Left ventricle myocardium superior (tissue), 1 donor: Measurements from ENCODE around the gene RHBDL1. TPM values are rescaled to one million over a fixed set of nuclear protein-coding genes. Genes with fewer than 3 reads are reported as not detected.
A peak's percentile ranks its signal among the peaks of the same experiment; 100 is the strongest.

Experiments used
- ATAC-seq: fragments of 200-7000 bp; cut with Tn5 transposase; one replicate; pipeline ENCODE4 v1.9.1; 2020; ENCODE audit warnings: mild to moderate bottlenecking, moderate library complexity
- DNase-seq: peaks from one replicate; pipeline ENCODE4 v3.0.0-alpha.2; 2020
- intact Hi-C: fragments of 100-400 bp; cut with micrococcal nuclease; formaldehyde crosslinking; loops from one replicate; pipeline ENCODE4 v1.11.0; 2022
- total RNA-seq: library from RNA; stranded (reverse); fragmentation: NEBNext Ultra II Directional; extraction: Animal tissue kit (Norgen Biotek cat#: 25700); gene quantifications from one replicate; pipeline ENCODE4 v1.2.1, GENCODE V29; 2021
- donor health status: DM: no; HTN: yes; CAD: no; lungs with severe emphysema.

Gene RHBDL1
- total RNA-seq, 1 donor from 2014 or later, result 1.9 TPM

- intact Hi-C loops, result no loop called here
- ATAC-seq (no peak), DNase-seq (peak; percentile 46)
Measured at GRCh38 chr16:635573-636205, 39.8 kb upstream of the RHBDL1 start.

DNA sequence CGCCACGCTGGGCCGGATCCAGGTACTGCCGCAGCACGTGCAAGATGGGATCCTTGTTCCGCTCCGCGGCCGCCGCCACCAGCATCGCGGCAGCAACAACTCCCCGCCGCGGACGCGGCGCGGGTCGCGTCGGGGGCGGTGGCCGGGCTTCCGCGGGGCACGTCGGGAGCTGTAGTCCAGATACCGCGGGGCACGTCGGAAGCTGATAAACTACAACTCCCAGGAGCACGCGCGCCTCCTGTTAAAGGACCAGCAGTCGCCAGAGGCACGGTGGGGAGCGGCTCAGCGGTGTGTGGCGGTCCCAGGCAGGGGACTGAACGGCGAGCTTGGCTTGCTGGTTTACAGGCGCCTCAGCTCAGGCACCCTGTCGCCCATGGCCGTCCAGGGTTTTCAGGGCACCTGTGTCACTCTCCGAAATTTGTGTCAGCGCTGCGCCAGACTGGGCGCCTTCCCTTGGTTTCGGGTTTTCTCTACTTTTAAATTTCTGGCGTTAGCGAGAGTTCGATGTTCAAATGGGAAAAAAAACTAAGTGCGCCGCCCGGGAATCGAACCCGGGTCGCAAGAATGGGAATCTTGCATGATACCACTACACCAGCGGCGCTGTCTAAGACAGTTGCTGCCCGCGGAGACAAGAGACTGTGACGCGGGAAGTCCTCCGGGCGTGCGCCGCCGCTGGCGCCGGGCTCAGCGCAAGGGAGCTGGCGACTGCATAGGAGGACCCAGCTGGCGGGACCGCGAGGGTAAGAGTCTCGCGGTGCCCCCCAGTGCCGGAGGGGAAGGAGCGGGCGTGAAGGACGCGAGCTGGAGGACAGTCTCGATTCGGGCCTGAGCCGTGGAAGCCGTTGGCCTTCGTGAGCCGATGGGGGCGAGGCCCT is 39.0 kb upstream of the RHBDL1 start, which contains the start of gene METTL26:
TSS of gene METTL26 (minus strand) at position 100 of the 875 bp plus-strand sequence. CDS start at position 85, 15 bp downstream.
- DNase-seq, result peak; percentile 98
- intact Hi-C loops, result no loop called here
- ATAC-seq, result peak; percentile 86

DNA sequence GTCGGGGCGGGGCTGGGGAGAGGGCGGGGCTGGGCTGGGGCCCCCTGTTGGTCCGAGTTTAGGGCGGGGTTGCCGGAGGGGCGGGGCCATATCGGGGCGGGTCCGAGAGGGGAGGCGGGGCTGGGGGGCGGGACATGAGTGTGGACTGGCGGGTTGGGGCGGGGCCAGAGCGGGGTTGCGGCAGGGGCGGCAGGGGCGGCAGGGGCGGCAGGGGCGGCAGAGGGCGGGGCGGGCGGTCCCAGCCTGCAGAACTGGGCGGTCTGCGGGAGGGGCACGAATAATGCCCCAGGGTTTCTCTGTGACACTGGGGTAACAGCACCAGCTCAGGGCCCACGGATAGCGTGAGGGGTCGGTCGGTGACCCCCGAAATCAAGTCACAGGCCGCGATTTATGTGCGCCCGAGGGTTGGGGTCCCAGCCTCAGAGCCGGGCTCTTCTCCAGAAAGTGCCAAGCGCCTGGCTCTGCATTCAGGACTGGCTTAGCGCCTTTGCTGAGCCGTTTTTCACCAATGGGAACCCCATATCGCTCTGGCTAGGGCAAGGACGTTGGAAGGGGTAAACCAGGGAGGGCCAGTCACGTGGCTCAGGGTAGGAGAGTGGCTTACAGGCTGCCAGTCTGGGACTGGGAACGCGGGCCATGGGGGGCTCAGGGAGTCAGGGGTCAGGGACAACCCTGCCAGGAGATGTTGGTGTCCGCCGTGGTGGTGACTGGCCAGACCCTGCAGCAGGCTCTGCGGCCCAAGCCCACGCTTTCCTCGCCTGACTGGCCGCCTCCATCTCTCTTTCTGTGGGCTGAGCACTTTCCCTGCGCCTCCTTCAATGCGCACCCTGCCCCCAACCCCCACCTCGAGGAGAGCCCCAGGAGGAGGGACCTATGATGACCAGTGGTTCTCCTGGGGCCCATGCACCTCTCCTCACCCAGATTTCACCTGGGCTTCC is 38.1 kb upstream of the RHBDL1 start:
- ATAC-seq, result peak; percentile 80
- DNase-seq, result peak; percentile 94
- intact Hi-C loops, result no loop called here

GRCh38 chr16:638034-638543 is 37.4 kb upstream of the RHBDL1 start:
- ATAC-seq (no peak), DNase-seq (peak; percentile 45)

DNA sequence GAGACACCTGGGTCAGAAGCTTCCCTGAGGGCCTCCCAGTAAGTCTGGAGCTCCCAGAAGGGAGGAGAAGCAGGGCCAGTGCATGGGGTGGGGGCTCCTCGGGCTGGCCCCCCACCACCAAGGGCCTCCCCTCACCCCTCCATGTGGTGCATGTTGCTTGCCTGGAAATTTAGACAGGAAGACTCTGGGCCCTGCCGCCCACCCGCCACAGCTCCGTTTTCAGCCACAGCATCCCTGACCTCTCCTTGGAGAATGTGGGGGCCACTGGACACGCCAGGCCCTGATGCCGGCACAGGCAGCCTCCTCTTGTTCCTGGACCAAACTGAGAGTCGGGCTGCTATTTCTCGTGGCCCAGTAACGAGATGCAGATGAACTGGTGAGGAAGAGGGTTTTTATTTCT is 36.6 kb upstream of the RHBDL1 start:
- intact Hi-C loops, result no loop called here
- ATAC-seq (no peak), DNase-seq (no peak)

More at GRCh38 chr16:638034-638543, 37.4 kb upstream of the RHBDL1 start:
- intact Hi-C loops, result no loop called here

- ATAC-seq (no peak), DNase-seq (no peak)
- intact Hi-C loops, result no loop called here
Measured at GRCh38 chr16:640614-641013, 34.9 kb upstream of the RHBDL1 start.

DNA sequence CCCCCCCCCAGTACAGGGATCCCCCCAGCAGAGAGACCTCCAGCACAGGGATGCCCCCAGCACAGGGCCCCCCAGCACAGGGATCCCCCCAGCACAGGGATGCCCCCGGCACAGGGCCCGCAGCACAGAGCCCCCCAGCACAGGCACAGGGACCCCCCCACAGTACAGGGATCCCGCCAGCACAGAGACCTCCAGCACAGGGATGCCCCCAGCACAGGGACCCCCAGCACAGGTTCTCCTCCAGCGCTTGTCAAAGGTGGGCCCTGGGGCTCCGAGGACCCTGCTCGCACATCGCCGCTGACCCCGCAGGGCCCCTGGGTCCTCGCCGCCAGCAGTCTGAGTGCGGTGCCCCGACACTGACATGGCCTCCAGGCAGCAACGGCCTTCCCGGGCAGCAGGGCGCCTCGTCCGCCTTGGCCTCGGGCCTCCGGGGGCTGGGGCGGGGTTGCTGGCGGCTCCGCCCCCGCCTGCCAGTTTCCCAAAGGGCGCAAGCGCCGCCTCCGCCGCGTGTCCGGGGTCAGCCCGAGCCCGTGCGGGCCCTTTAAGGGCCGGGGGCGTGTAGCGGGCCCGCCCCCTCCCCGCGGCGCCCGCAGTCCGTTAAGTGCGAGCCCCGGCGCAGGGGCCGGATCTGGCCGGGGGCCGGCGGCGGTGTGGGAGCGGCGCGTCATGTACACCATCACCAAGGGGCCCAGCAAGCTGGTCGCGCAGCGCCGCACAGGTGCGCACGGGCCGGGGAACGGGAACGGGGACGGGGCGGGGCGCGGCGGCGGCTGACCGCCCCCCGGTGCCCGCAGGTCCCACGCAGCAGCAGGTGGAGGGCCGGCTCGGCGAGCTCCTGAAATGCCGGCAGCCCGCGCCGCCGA is 33.9 kb upstream of the RHBDL1 start, which contains the start of gene MCRIP2:
TSS of gene MCRIP2 (plus strand) at position 503 of the 863 bp plus-strand sequence. CDS start at position 667, 164 bp downstream.
- ATAC-seq (peak; percentile 66), DNase-seq (peak; percentile 96)
- intact Hi-C loops, result no loop called here

- intact Hi-C loops, result no loop called here
- ATAC-seq, result peak; percentile 43
Measured at GRCh38 chr16:642189-643049, 33.1 kb upstream of the RHBDL1 start.

DNA sequence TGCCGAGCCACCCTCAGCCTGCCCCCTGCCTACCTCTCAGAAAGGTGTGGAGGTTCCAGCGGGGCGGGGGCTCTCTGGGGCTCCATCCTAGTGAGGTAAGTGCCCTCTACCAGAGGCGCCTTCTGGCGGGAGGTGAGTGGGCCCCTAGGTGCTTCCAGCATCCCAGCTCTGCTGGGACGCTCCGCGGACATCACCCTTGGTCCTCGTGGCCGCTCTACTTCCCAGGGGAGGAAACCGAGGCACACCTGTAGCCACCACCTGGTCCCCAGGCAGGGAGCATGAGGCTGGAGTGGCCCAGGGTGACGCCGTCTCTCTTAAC is 32.5 kb upstream of the RHBDL1 start:
- no peak for ATAC-seq
- intact Hi-C loops, result no loop called here

More at GRCh38 chr16:642189-643049, 33.1 kb upstream of the RHBDL1 start:
- peak; percentile 84 for DNase-seq

GRCh38 chr16:644556-644955 is 30.9 kb upstream of the RHBDL1 start:
- intact Hi-C loops, result no loop called here

More for the DNA sequence above, 32.5 kb upstream of the RHBDL1 start:
- peak; percentile 51 for DNase-seq

GRCh38 chr16:645852-646678 is 29.4 kb upstream of the RHBDL1 start:
- intact Hi-C loops, result no loop called here
- ATAC-seq (peak; percentile 52), DNase-seq (peak; percentile 88)

More at GRCh38 chr16:644556-644955, 30.9 kb upstream of the RHBDL1 start:
- no peak for ATAC-seq
- DNase-seq, result no peak

- ATAC-seq, result no peak
- intact Hi-C loops, result no loop called here
- DNase-seq, result no peak
Measured at GRCh38 chr16:646679-647172, 28.7 kb upstream of the RHBDL1 start.

- intact Hi-C loops, result no loop called here
- ATAC-seq, result peak; percentile 1
Measured at GRCh38 chr16:647173-647902, 28.1 kb upstream of the RHBDL1 start.

DNA sequence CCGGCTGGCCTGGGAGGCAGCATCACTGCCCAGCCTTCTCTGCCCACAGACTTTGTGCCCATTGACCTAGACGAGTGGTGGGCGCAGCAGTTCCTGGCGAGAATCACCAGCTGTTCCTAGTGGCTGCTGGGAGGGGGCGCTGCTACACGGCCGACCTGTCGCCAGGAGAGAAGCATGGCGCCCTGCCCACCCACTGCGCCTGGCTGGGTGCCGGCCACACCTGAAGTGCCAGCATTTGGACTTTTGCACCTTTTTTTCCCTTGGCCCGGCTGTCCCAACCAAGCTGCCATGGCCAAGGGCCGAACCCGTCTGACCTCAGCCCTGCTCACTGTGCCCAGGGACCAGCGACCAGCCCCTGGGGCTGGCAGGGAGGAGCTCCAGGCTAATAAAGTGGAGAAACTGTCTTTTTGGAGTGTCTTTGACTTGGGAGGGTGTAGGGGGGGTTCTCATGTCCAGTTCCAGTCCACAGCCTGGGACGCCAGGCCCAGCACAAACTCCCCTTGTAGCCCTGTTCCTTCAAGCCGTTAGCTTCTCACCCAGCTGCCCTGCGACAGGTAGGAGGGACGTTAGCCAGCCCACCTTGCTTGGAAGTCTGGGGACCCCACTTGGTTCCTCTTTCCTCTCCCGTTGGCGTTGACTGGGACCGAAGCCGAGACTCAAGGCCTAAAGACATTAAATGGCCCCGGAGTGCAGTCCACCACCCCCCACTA is 27.2 kb upstream of the RHBDL1 start:
- intact Hi-C loops, result no loop called here
- DNase-seq (no peak), ATAC-seq (no peak)

More at GRCh38 chr16:647173-647902, 28.1 kb upstream of the RHBDL1 start:
- no peak for DNase-seq
